ENCODE results near the gene NPTX1.

GRCh38 chr17:80523956-80524712, 47.7 kb upstream of the NPTX1 start:
- no peak for TF ChIP-seq CTCF (IDR thresholded peaks at IDR 0.05)
- TF ChIP-seq POLR2A (IDR thresholded peaks at IDR 0.05) = no peak
- no peak for TF ChIP-seq EP300 (IDR thresholded peaks at IDR 0.05)

Data from tibial nerve (tissue), 4 donors.